Neural cell (in vitro differentiated cells): ENCODE results near the gene TACC3. TPM values are rescaled to one million over a fixed set of nuclear protein-coding genes. Genes with fewer than 3 reads are reported as not detected.

Experiments used
- H2AFZ ChIP-seq: fragments of 200-600, 300-800 bp; sonication (generic), shearing (Covaris generic); 2 replicates; pipeline ENCODE4 v1.6.0; 2014; ENCODE audit warnings: low read depth, mild to moderate bottlenecking, antibody characterized with exemption, low read length, moderate library complexity
- H3F3A ChIP-seq: fragments of 200-600 bp; shearing (Covaris generic); 2 replicates; pipeline ENCODE4 v1.6.1; 2016; ENCODE audit warnings: mild to moderate bottlenecking, moderate library complexity, mixed read lengths, antibody characterized with exemption, low read length; ENCODE audit not compliant: insufficient read depth, poor library complexity, severe bottlenecking
- H3K27ac ChIP-seq: fragments of 200-600, 300-800 bp; sonication (generic), shearing (Covaris generic); 2 replicates; pipeline ENCODE4 v1.5.1; 2014; ENCODE audit warnings: mild to moderate bottlenecking, low read length, moderate library complexity
- H3K27me3 ChIP-seq: fragments of 300-800, 200-600 bp; sonication (generic), shearing (Covaris generic); 2 replicates; pipeline ENCODE4 v1.6.0; 2014; ENCODE audit warnings: mild to moderate bottlenecking, low read depth, low read length, moderate library complexity; ENCODE audit not compliant: insufficient read depth
- H3K36me3 ChIP-seq: fragments of 300-800, 200-600 bp; sonication (generic), shearing (Covaris generic); 2 replicates; pipeline ENCODE4 v1.5.1; 2014; ENCODE audit warnings: mild to moderate bottlenecking, antibody characterized with exemption, low read length, moderate library complexity; ENCODE audit not compliant: insufficient read depth
- H3K4me2 ChIP-seq: fragments of 300-800, 200-600 bp; sonication (generic), shearing (Covaris generic); 2 replicates; pipeline ENCODE4 v1.6.0; 2014; ENCODE audit warnings: mild to moderate bottlenecking, low read length
- H3K4me3 ChIP-seq: fragments of 300-800, 200-600 bp; sonication (generic), shearing (Covaris generic); 2 replicates; pipeline ENCODE4 v1.5.1; 2014; ENCODE audit warnings: mild to moderate bottlenecking, low read length, moderate library complexity
- H3K79me2 ChIP-seq: fragments of 200-600 bp; shearing (Covaris generic); replicated peaks from 2 replicates; pipeline ENCODE4 v1.6.0; 2014; ENCODE audit warnings: mild to moderate bottlenecking, low read length, moderate library complexity; ENCODE audit not compliant: insufficient read depth
- H3K9ac ChIP-seq: fragments of 300-800, 200-600 bp; sonication (generic), shearing (Covaris generic); 2 replicates; pipeline ENCODE4 v1.6.1; 2016; ENCODE audit warnings: mild to moderate bottlenecking, low read length, mixed read lengths
- H3K9me2 ChIP-seq: fragments of 200-600 bp; shearing (Covaris generic); 2 replicates; pipeline ENCODE4 v1.6.1; 2016; ENCODE audit warnings: mild to moderate bottlenecking, low read length, mixed read lengths; ENCODE audit not compliant: insufficient read depth
- H3K9me3 ChIP-seq: fragments of 200-600, 300-800 bp; sonication (generic), shearing (Covaris generic); 2 replicates; pipeline ENCODE4 v1.6.1; 2016; ENCODE audit warnings: mild to moderate bottlenecking, mixed run types, low read length, moderate library complexity, mixed read lengths
- H4K20me1 ChIP-seq: fragments of 200-600 bp; shearing (Covaris generic); 2 replicates; pipeline ENCODE4 v1.6.1; 2016; ENCODE audit warnings: mild to moderate bottlenecking, mixed run types; ENCODE audit not compliant: insufficient read depth
- EP300 ChIP-seq: fragments of 450-650 bp; conservative IDR thresholded peaks from 2 replicates; pipeline ENCODE4 v1.6.1; 2014; ENCODE audit warnings: antibody characterized with exemption, mild to moderate bottlenecking, moderate library complexity; ENCODE audit not compliant: poor library complexity, severe bottlenecking
- EZH2 ChIP-seq: fragments of 200-600, 300-800 bp; shearing (Covaris generic), sonication (generic); IDR thresholded peaks from 2 replicates; pipeline ENCODE4 v1.6.1; 2014; ENCODE audit warnings: antibody characterized with exemption, low read length, borderline replicate concordance, mild to moderate bottlenecking; ENCODE audit not compliant: insufficient read depth, poor library complexity, severe bottlenecking
- MXI1 ChIP-seq: fragments of 450-650 bp; conservative IDR thresholded peaks from 2 replicates; pipeline ENCODE4 v1.6.1; 2014; ENCODE audit warnings: antibody characterized with exemption, mild to moderate bottlenecking; ENCODE audit not compliant: poor library complexity, severe bottlenecking
- POLR2AphosphoS5 ChIP-seq: IDR thresholded peaks from 2 replicates; pipeline ENCODE4 v1.6.1; 2012
- RAD21 ChIP-seq: fragments of 450-650 bp; conservative IDR thresholded peaks from 2 replicates; pipeline ENCODE4 v1.6.1; 2014; ENCODE audit warnings: antibody characterized with exemption, mild to moderate bottlenecking, moderate library complexity
- REST ChIP-seq: IDR thresholded peaks from 2 replicates; pipeline ENCODE4 v1.6.1; 2012; ENCODE audit warnings: borderline replicate concordance
- SMC3 ChIP-seq: fragments of 450-650 bp; conservative IDR thresholded peaks from 2 replicates; pipeline ENCODE4 v1.6.1; 2014; ENCODE audit warnings: antibody characterized with exemption, mild to moderate bottlenecking, moderate library complexity; ENCODE audit not compliant: poor library complexity
- TAF1 ChIP-seq: IDR thresholded peaks from 2 replicates; pipeline ENCODE4 v1.6.1; 2012; ENCODE audit warnings: low read depth
- polyA plus RNA-seq: library from polyadenylated mRNA; depleted of rRNA; stranded (reverse); fragments of >200 nt; gene quantifications from 2 replicates; pipeline ENCODE4 v1.2.3, GENCODE V29; 2014
- TF ChIP-seq, protein P1 (sequence below): fragments of 450-650 bp; IDR thresholded peaks from 2 replicates; pipeline ENCODE4 v1.5.1; 2014; ENCODE audit warnings: antibody characterized with exemption, mild to moderate bottlenecking, moderate library complexity; ENCODE audit not compliant: poor library complexity, severe bottlenecking

Gene TACC3
- polyA plus RNA-seq, 1 donor from 2014 or later: 2.6 TPM

- Histone ChIP-seq H3K9me3 (no peaks in the 10 kb centered on the region), H3F3A (no peaks in the 10 kb centered on the region), H3K79me2 (no peaks in the 10 kb centered on the region), H3K36me3 (no peaks in the 10 kb centered on the region), H4K20me1 (no peaks in the 10 kb centered on the region), H3K9ac (no peak overlapping the region), H3K9me2 (no peaks in the 10 kb centered on the region), H3K27ac (no peak overlapping the region), H2AFZ (no peak overlapping the region), H3K27me3 (no peaks in the 10 kb centered on the region), H3K4me3 (no peak overlapping the region), H3K4me2 (no peak overlapping the region)
- TF ChIP-seq EP300 (no peak), TAF1 (no peak), MXI1 (no peak), REST (no peak), RAD21 (no peak), SMC3 (no peak)
Observed at GRCh38 chr4:1759818-1760223, 38.5 kb downstream of the TACC3 start.

GRCh38 chr4:1760521-1761071, 39.3 kb downstream of the TACC3 start:
- H3K9me2 ChIP-seq: no peaks in the 10 kb centered on the region
- no peak overlapping the region for H3K4me3 ChIP-seq
- no peak overlapping the region for H3K27ac ChIP-seq
- H3K27me3 ChIP-seq: no peaks in the 10 kb centered on the region
- no peaks in the 10 kb centered on the region for H3F3A ChIP-seq
- no peaks in the 10 kb centered on the region for H3K79me2 ChIP-seq
- H2AFZ ChIP-seq: no peak overlapping the region
- no peak overlapping the region for H3K4me2 ChIP-seq
- H4K20me1 ChIP-seq: no peaks in the 10 kb centered on the region
- H3K9me3 ChIP-seq: no peaks in the 10 kb centered on the region
- H3K36me3 ChIP-seq: no peaks in the 10 kb centered on the region
- H3K9ac ChIP-seq: no peak overlapping the region
- TF ChIP-seq SMC3: no peak
- no peak for TF ChIP-seq TAF1
- no peak for TF ChIP-seq POLR2AphosphoS5
- TF ChIP-seq EP300: no peak
- no peak for TF ChIP-seq RAD21
- no peak for TF ChIP-seq EZH2
- TF ChIP-seq REST: no peak
- TF ChIP-seq, protein P1, sequence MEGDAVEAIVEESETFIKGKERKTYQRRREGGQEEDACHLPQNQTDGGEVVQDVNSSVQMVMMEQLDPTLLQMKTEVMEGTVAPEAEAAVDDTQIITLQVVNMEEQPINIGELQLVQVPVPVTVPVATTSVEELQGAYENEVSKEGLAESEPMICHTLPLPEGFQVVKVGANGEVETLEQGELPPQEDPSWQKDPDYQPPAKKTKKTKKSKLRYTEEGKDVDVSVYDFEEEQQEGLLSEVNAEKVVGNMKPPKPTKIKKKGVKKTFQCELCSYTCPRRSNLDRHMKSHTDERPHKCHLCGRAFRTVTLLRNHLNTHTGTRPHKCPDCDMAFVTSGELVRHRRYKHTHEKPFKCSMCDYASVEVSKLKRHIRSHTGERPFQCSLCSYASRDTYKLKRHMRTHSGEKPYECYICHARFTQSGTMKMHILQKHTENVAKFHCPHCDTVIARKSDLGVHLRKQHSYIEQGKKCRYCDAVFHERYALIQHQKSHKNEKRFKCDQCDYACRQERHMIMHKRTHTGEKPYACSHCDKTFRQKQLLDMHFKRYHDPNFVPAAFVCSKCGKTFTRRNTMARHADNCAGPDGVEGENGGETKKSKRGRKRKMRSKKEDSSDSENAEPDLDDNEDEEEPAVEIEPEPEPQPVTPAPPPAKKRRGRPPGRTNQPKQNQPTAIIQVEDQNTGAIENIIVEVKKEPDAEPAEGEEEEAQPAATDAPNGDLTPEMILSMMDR: no peak
- no peak for TF ChIP-seq MXI1
